Medulla oblongata (tissue), 1 donor: ENCODE data around the gene USP3.
"Not testable (repeated sequence)": the region's sequence is repeated elsewhere in the genome, so short reads cannot be mapped to it uniquely, and the experiment has no call there.

Experiments used
- DNase-seq: peaks from one replicate; pipeline ENCODE4 v3.0.0-alpha.2; 2015; ENCODE audit errors: extremely low spot score

USP3 gene

DNA sequence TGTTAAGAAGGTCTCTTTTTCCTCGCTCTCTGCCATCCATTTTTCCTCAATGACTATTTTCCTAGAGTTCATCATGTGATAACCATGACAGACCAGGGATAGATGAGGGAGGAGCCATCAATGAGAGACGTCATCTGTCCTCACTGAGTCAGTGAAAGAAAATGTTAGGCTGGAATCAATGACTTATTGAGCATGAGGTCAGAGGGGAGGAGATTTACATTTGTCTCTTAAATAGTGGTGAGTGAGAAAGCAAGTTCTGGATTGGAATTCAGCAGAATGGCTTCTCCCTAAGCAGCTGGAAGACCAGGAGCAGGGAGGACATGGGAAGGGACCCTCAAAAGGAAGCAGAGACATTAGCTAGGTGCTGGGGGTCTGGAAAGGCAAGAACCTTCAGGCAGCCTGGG lies 28.2 kb upstream of the USP3 start:
- no peak for DNase-seq

GRCh38 chr15:63478243-63478642 lies 26.1 kb upstream of the USP3 start:
- no peak for DNase-seq

- no peak for DNase-seq
These were observed 24.0 kb upstream of the USP3 start for GRCh38 chr15:63480441-63480821.

DNA sequence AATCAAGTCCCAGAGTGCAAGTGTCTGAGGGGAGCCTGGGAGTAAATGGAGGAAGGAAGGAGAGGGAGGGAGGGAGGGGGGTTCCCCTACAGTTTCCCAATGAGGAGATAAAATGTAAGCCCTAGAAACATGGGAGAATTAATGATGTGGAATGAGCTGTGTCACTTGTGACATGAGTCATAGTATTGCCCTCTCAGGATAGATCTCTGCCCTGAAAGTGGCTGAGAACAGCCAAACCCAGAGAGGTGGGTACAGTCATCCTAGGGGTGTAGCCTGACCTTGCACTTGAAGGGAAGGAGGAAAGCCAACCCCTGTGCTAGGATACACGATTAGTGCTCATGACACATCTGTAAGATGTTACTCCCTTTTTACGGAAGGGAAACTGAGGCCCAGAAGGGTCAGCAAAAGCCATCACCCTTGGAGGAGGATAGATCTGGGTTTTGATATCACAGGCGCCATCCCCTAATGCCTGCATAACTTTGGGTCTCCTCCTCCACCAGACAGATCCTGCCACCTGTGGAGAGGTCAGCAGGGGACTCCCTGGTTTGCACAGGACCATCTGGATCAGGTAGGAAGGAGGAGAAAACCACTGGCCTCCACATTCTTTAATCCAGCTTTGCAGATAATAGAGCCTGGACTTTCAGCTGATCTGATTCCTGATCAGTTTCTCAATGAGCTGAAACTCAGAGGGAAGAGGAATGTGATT lies 23.1 kb upstream of the USP3 start:
- DNase-seq: no peak

- DNase-seq: no peak
These were observed 21.5 kb upstream of the USP3 start for GRCh38 chr15:63482874-63483323.

- no peak for DNase-seq
These were observed 20.6 kb upstream of the USP3 start for GRCh38 chr15:63483521-63484371.

- no peak for DNase-seq
These were observed 19.8 kb upstream of the USP3 start for GRCh38 chr15:63484433-63485186.

DNA sequence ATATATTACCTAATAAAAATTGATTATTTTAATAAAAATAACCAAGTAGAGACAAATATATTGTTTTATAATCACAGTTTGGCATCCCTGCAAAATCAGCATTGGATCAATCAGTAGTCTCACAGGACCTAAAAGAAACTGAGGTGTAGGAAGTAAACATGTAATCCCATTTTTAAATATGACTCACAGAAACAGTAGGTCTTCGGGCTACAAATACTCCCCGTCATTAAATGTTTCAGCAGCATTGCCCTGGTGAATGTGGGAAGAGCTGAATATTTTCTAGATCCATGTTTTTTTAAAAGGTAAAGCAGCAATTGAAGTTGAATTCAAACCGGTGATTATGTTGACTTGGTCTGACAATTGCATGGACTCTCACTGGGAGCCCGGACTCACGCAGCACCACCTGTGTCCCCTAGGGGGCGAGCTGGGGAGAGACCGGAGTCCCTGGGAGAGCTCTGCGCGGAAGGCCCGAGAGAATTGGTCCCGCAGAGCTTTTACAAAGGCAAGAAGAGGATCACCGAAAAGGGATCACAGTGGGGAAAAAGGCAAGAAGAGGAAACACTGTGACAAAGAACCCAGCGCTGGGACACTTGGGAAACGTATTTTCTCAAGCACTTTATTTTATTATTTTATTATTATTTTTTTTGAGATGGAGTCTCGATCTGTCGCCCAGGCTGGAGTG lies 17.2 kb upstream of the USP3 start:
- peak; percentile 91 for DNase-seq

DNA sequence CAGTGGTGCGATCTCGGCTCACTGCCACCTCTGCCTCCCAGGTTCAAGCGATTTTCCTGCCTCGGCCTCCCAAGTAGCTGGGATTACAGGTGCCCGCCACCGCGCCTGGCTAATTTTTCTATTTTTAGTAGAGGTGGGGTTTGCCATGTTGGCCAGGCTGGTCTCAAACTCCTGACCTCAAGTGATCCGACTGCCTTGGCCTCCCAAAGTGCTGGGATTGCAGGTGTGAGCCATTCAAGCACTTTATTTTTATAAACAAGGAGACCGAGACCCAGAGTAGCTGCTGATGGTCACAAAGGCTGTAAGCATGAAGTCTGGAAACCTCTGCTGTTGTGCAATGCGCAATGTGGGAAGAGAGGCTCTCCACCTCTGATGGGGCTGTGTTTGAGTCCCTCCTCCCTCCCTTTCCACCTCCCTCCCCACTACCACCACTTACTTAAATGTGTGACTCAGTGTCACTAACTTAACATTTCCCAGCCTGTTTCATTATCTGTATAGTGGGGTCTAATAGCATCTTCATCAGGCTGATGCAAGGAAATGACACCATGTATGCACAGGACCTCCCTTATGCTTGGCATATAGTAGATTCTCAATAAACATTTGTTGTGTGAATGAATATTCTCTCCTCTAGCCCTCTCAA lies 16.5 kb upstream of the USP3 start:
- DNase-seq: not testable (repeated sequence)

- no peak for DNase-seq
These were observed 15.9 kb upstream of the USP3 start for GRCh38 chr15:63488398-63488960.

GRCh38 chr15:63489352-63489751 lies 15.0 kb upstream of the USP3 start:
- no peak for DNase-seq

- no peak for DNase-seq
These were observed 13.9 kb upstream of the USP3 start for GRCh38 chr15:63490345-63491034.

GRCh38 chr15:63491116-63491827 lies 13.1 kb upstream of the USP3 start:
- peak; percentile 54 for DNase-seq

DNA sequence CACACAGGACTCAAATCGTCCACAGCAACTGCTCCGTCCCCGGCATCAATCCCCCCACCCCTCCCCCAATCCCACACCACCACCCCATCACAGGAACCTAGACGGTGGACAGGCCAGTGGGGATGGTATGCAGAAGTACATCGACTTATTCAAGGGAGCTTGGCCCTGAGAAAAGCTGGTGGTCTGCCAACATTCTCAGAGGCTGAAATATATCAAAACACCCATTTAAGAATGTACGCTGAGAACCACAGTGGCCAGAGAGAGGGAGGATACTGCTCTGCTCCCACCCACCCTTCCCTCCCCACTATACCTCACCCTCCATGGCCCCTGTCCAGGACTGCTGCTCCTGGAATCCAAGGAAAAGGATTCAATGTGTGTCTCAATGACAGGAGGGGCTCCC lies 12.4 kb upstream of the USP3 start:
- no peak for DNase-seq

DNA sequence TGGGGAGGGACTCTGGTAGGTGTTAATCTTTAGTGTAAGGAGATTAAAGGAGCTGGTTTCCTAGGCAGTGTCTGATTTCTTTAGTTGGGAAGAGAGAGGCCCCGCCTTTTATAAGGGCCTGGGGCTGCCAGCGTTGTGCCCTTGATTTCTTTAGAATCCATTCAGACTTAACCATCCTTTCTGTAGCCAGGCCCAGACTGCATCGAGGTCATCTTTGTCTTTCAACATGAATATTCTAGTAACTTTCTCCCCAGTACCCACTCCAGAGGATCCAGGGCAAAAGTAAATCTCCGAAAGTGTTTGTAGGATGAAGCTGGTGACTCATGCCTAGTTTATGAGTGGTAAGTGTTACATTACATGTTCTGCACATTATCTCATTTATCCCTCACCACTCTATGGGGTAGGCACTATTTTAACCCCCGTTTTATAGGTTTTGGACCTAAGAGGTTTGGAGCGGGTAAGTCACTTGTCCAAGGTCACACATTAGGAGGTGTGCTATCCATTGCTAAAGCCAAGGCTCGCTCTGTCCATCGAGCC lies 11.8 kb upstream of the USP3 start:
- DNase-seq: no peak

- no peak for DNase-seq
These were observed 11.0 kb upstream of the USP3 start for GRCh38 chr15:63493436-63493835.

DNA sequence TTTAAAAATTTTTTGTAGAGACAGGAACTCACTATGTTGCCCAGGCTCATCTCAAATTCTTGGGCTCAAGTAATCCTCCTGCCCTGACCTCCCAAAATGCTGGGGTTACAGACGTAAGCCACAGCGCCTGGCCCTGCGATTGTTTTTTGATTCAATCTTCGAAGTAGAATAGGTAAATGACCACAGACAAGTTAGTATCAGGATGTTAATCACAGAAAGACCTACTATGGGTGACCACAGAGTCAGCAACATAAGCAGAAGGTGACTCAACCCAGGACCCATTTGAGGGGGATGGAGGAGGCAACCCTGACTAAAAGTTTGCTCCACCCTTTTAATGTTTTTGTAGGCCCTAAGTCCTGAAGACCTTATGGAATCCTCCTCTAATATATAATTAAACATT lies 10.0 kb upstream of the USP3 start:
- DNase-seq: no peak

- DNase-seq: no peak
These were observed 9.1 kb upstream of the USP3 start for GRCh38 chr15:63495343-63495742.

GRCh38 chr15:63495780-63496488 lies 8.5 kb upstream of the USP3 start:
- DNase-seq: no peak
